HEK293T (cell line): ENCODE results near the gene EPGN.

ENCODE experiments used
- ARNT ChIP-seq: fragments of 450-650 bp; IDR thresholded peaks from 2 replicates; pipeline ENCODE4 v1.6.1; 2017; ENCODE audit warnings: mild to moderate bottlenecking
- BHLHE40 ChIP-seq: fragments of 450-650 bp; IDR thresholded peaks from 2 replicates; pipeline ENCODE4 v1.6.1; 2016; ENCODE audit warnings: mild to moderate bottlenecking, moderate library complexity, borderline replicate concordance
- CTBP1 ChIP-seq: fragments of 450-650 bp; IDR thresholded peaks from 2 replicates; pipeline ENCODE4 v1.6.1; 2016; ENCODE audit warnings: borderline replicate concordance
- ELF4 ChIP-seq: fragments of 450-650 bp; IDR thresholded peaks from 2 replicates; pipeline ENCODE4 v1.6.1; 2017; ENCODE audit warnings: antibody characterized with exemption
- FOXK2 ChIP-seq: fragments of 450-650 bp; IDR thresholded peaks from 2 replicates; pipeline ENCODE4 v1.6.1; 2016; ENCODE audit warnings: mild to moderate bottlenecking
- FOXM1 ChIP-seq: fragments of 450-650 bp; IDR thresholded peaks from 2 replicates; pipeline ENCODE4 v1.6.1; 2017; ENCODE audit warnings: mild to moderate bottlenecking, borderline replicate concordance
- HDGF ChIP-seq: fragments of 450-650 bp; IDR thresholded peaks from 2 replicates; pipeline ENCODE4 v1.6.1; 2017; ENCODE audit warnings: antibody characterized with exemption, borderline replicate concordance
- L3MBTL2 ChIP-seq: fragments of 450-650 bp; conservative IDR thresholded peaks from 2 replicates; pipeline ENCODE4 v1.6.1; 2016; ENCODE audit warnings: mild to moderate bottlenecking
- LEF1 ChIP-seq: fragments of 450-650 bp; IDR thresholded peaks from 2 replicates; pipeline ENCODE4 v1.6.1; 2017; ENCODE audit warnings: mild to moderate bottlenecking, borderline replicate concordance
- NFRKB ChIP-seq: fragments of 450-650 bp; IDR thresholded peaks from 2 replicates; pipeline ENCODE4 v1.6.1; 2016; ENCODE audit warnings: mild to moderate bottlenecking, moderate library complexity
- SP1 ChIP-seq: fragments of 450-650 bp; IDR thresholded peaks from 2 replicates; pipeline ENCODE4 v1.6.1; 2017
- SUZ12 ChIP-seq: fragments of 450-650 bp; IDR thresholded peaks from 2 replicates; pipeline ENCODE4 v1.6.1; 2016; ENCODE audit warnings: mild to moderate bottlenecking
- TARDBP ChIP-seq: fragments of 450-650 bp; IDR thresholded peaks from 2 replicates; pipeline ENCODE4 v1.6.1; 2016
- ZNF384 ChIP-seq: fragments of 450-650 bp; IDR thresholded peaks from 2 replicates; pipeline ENCODE4 v1.6.1; 2016

- TF ChIP-seq FOXK2: no peak
- TF ChIP-seq FOXM1: no peak
- TF ChIP-seq SUZ12: no peak
- no peak for TF ChIP-seq BHLHE40
- TF ChIP-seq ELF4: no peak
- TF ChIP-seq SP1: no peak
- TF ChIP-seq NFRKB: no peak
- TF ChIP-seq LEF1: no peak
- no peak for TF ChIP-seq ARNT
- no peak for TF ChIP-seq TARDBP
- TF ChIP-seq CTBP1: no peak
- TF ChIP-seq HDGF: no peak
- no peak for TF ChIP-seq ZNF384
- no peak for TF ChIP-seq L3MBTL2
These were observed 6.1 kb downstream of the EPGN start for GRCh38 chr4:74314329-74314728.
